ENCODE data around the gene GMNN.

DNA sequence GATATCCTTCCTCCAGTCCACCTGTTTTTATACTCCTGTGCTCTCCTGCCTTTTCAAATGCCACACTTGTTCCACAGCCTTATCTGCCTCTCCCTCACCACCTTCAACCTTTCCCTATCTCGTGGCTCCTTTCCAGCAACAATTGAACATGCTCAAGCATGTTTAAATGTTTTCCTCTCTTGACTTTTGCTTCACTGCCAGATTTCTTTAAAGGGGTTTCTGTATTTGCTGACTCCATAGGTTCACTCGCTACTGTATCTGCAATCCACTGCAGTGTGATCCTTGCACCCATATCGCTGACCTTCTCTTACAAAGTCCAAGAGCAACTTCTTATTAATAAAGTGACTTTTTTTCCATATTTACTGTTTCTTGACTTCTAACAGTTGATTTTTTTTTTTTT lies 11.2 kb upstream of the GMNN start:
- TF ChIP-seq, protein P1, sequence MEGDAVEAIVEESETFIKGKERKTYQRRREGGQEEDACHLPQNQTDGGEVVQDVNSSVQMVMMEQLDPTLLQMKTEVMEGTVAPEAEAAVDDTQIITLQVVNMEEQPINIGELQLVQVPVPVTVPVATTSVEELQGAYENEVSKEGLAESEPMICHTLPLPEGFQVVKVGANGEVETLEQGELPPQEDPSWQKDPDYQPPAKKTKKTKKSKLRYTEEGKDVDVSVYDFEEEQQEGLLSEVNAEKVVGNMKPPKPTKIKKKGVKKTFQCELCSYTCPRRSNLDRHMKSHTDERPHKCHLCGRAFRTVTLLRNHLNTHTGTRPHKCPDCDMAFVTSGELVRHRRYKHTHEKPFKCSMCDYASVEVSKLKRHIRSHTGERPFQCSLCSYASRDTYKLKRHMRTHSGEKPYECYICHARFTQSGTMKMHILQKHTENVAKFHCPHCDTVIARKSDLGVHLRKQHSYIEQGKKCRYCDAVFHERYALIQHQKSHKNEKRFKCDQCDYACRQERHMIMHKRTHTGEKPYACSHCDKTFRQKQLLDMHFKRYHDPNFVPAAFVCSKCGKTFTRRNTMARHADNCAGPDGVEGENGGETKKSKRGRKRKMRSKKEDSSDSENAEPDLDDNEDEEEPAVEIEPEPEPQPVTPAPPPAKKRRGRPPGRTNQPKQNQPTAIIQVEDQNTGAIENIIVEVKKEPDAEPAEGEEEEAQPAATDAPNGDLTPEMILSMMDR (IDR thresholded peaks at IDR 0.05; ENCODE audit: insufficient read depth, low read length, poor library complexity, severe bottlenecking): no peak
- TF ChIP-seq EZH2phosphoT487 (conservative IDR thresholded peaks at IDR 0.05; ENCODE audit: low read length): no peak
